Measurements from ENCODE around the gene ETS2.

- TF ChIP-seq CTCF (conservative IDR thresholded peaks at IDR 0.05; ENCODE audit: low read depth, low read length), result no peak
- TF ChIP-seq EZH2 (IDR thresholded peaks at IDR 0.05; ENCODE audit: low read length, unreplicated experiment), result no peak
- no peak for TF ChIP-seq EZH2phosphoT487 (IDR thresholded peaks at IDR 0.05; ENCODE audit: borderline replicate concordance, low read length)
Observed at GRCh38 chr21:38823737-38824123, 18.0 kb downstream of the ETS2 start.
